PFSK-1 (cell line): ENCODE data around the gene ZNF608.

Experiments
- FOXP2 ChIP-seq: optimal IDR thresholded peaks from 2 replicates; pipeline ENCODE3; 2011; ENCODE audit warnings: borderline replicate concordance, control low read depth, inconsistent platforms; ENCODE audit not compliant: insufficient read depth; ENCODE audit errors: extremely low read length, extremely low read depth
- POLR2AphosphoS5 ChIP-seq: IDR thresholded peaks from 2 replicates; pipeline ENCODE4 v1.6.1; 2012; ENCODE audit warnings: low read depth, mild to moderate bottlenecking, control low read depth, low read length, moderate library complexity
- REST ChIP-seq, 2 experiments: IDR thresholded peaks; 2 replicates each; pipeline versions ENCODE4 v1.6.1 to v1.8.0; 2011 to 2012; ENCODE audit warnings: low read depth in 2 of 2, low read length in 2 of 2, control low read depth in 1 of 2, inconsistent platforms in 1 of 2, mild to moderate bottlenecking in 1 of 2, moderate library complexity in 1 of 2; ENCODE audit not compliant: insufficient read depth in 1 of 2
- SIN3A ChIP-seq: IDR thresholded peaks from 2 replicates; pipeline ENCODE4 v1.6.1; 2012; ENCODE audit warnings: mild to moderate bottlenecking, low read length, moderate library complexity, borderline replicate concordance; ENCODE audit not compliant: insufficient read depth
- TAF1 ChIP-seq: IDR thresholded peaks from 2 replicates; pipeline ENCODE4 v1.6.1; 2012; ENCODE audit warnings: low read length, control low read depth, borderline replicate concordance; ENCODE audit not compliant: insufficient read depth

ZNF608 gene

GRCh38 chr5:124729720-124730359 lies 16.6 kb downstream of the ZNF608 start:
- TF ChIP-seq TAF1 = no peak
- TF ChIP-seq FOXP2 = no peak
- no peak for TF ChIP-seq REST (IDR thresholded peaks at IDR 0.05; ENCODE audit: insufficient read depth in 1 of 2, low read depth in 2 of 2, low read length in 2 of 2)
- no peak for TF ChIP-seq SIN3A
- TF ChIP-seq POLR2AphosphoS5 = no peak

DNA sequence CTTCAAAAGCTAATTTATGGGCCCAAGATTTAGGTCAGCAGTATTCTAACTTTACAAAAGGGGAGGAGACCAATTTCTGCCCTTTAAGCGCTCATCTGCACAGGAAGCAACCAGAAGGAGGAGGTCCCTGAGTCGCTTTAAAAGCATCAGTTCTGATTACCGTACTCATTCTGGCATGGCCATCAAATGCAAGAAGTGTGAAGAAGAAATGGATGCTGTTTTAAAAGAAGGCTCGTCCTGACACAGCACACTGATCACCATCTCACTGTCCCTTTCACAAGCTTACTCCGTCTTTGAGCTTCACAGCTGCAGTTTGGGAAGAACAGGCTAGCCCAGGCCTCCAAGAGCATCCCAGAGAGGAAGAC lies 17.5 kb downstream of the ZNF608 start:
- TF ChIP-seq FOXP2 = no peak
- TF ChIP-seq POLR2AphosphoS5 = no peak
- TF ChIP-seq SIN3A = no peak
- no peak for TF ChIP-seq REST (IDR thresholded peaks at IDR 0.05; ENCODE audit: insufficient read depth in 1 of 2, low read depth in 2 of 2, low read length in 2 of 2)
- TF ChIP-seq TAF1 = no peak

DNA sequence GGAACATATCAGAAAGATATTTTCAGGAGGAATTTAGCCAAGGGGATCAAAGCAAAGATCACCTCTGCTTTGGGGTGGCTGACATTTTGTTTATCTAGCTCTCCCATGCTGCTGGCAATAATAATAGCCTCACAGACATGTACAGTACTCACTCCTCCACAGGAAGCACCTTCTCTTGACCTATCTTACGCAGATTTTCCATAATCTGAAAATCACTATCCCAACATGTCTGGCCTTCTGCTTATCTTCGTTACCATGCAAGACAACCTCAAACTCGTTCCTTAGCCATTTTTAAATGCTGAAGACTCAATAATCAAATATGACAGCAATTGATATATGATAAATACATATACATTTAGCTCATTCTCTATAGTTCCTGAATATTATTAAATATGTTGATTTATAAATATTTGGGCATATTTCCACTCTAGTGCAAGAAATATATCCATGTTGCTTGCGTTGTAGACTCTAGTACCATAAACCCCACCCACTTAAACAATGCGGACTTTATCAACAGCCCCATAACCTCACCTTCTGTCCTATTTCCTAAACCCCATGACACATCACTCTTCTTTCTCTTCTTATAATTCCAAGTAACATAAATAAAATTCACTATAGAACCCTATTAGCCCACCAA lies 18.0 kb downstream of the ZNF608 start:
- TF ChIP-seq TAF1 (no peak), SIN3A (no peak), POLR2AphosphoS5 (no peak), REST (IDR thresholded peaks at IDR 0.05; ENCODE audit: insufficient read depth in 1 of 2, low read depth in 2 of 2, low read length in 2 of 2) (no peak), FOXP2 (no peak)

DNA sequence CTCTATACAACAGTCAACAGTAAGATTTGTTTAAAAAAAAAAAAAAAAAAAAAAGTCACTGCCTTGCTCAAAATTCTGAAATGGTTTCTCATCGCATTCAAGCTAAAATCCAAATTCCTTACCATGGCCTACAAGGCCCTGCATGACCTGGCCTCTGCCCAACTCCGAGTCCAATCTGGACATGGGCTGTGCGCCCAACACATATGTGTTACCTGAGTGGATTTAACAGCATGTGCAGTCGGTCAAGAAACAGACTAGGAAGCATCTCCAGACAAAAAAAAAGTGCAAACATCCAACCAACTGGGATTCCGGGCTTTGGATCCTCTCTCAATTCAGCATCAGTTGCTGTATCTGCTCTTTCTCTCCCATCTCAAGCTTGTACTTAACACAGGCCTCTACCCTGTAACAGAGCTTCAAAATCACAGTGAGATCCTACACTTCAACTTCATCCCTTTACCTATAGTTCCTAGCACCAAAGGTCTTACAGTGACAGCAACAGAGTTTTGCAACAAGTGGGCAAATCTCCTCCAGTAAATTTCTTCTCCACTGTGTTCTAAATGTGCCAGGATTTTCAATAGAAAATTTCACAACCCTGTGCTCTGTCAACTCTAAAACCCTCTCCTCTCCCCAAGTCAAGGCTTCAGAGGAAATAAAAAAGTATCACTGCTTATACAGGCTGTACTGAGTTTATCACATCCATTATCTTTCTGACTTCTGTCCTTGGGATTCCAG lies 19.6 kb downstream of the ZNF608 start:
- TF ChIP-seq REST (IDR thresholded peaks at IDR 0.05; ENCODE audit: insufficient read depth in 1 of 2, low read depth in 2 of 2, low read length in 2 of 2) (no peak), POLR2AphosphoS5 (no peak), SIN3A (no peak)
